Measurements from ENCODE around the gene FKTN.

Gene FKTN

DNA sequence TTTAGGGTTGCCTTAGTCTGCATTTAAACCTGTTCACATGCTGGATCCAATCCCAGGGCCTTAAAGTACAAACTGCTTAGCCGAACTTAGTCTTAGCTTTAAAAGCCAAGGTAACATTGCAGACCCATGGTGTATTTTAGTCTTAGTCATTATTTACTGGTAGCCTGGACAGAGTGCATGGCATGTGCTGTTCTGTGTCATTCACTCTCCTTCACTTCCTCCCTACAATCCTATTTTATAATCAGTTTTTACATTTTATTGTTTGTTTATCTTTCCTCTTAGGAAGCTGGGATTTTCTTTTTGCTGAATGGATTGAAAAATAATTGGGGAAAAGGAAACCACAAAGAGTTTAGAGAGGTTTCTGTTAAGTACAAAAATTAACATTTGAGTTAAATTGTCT is 74.9 kb downstream of the FKTN start:
- DNase-seq (ENCODE audit: low spot score): no peak

DNA sequence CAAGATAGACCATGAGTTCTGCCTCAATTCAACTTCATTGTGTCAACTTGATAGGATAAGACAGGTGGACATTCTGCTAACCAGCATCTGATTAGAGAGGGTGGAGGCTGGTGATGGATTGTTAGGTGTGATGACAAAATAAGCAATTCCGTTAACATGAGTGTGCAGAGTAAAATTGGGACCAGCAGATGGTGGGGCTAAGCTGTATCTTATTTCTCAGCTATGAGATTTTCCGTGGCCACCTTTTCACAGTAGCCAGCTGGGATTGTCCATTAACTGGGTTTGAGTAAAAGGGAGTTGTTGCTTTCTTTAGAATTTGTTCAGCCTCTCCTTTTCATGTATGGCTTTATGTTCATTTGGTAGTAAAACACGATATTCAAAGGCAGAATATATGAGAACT is 75.5 kb downstream of the FKTN start:
- DNase-seq (ENCODE audit: low spot score): no peak

DNA sequence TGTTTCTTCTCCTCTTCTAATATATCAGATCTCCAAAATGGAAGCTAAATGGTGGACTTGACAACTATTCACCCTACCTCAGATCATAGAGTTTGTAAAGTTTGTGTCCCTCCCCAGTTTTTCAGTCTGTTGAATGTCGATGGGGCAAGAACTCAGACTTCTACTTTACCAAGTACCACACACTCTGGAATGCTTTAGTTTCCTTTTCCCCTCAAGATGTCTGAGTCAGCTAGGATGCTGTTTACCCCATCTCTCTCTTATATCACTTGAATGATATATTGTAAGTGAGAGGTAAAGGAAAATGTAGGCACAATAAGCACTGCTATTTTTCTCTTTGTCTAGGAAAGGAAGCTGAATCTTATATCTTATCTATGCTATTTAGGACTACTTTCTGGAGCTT is 78.4 kb downstream of the FKTN start:
- no peak for DNase-seq (ENCODE audit: low spot score)

DNA sequence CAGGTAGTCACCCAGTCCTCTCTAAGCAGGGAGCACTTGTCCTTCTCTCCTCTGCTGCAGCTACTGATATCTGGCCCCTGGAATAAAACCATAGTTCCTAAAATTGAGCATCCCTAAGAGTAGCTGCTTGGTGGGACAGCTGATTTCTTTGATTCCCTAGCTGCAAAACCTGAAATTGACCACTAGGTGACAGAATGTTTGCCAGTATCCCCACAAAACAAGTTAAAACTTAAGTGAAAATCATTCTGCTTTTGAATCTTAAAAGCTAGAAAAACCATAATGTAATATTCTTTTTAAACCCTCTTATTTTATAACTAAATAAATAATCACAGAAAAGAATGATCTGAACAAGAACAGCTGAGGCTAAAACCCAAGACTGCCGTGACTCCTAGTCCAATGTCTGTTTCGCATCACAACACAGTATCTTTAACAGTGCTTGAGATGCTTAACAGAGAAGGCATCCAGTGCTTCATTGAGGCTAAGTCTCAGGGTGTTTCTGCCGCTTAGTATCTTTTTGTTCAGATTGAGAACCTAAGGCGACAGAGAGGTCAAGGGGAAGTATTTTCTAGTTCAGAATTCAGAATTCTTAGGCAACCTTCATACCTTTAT is 80.0 kb downstream of the FKTN start:
- DNase-seq (ENCODE audit: low spot score): no peak

DNA sequence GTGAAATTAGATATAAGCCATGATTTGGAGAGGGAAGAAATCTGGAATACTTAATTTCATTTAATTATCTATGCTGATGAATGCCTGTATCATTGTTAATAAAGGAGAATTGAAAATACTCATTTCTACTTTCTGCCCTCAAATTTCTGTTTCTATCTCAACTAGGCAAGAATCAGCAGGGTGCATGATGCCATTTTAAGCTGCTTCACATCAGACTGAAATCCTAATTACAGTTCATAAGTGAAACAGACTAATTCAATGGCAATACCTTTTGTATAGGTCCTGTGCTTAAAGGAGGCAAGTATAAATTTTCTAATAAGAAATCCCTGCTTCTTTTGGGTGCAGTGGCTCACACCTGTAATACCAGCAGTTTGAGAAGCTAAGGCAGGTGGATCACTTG is 82.0 kb downstream of the FKTN start:
- no peak for DNase-seq (ENCODE audit: low spot score)

DNA sequence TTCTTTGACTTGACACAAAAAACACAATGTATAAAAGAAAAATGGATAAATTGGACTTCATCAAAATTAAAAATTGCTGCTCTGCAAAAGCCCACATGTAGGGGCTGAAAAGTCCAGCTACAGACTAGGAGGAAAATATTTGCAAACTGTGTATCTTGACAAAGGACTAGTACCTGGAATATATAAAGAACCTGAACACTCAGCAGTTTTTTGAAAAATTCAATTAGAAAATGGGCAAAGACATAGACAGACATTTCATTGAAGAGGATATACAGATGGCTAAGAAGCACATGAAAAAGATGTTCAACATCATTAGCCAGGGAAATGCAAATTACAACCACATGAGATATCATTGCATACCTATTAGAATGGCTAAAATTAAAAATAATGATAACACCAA is 85.9 kb downstream of the FKTN start:
- DNase-seq (ENCODE audit: low spot score): no peak

DNA sequence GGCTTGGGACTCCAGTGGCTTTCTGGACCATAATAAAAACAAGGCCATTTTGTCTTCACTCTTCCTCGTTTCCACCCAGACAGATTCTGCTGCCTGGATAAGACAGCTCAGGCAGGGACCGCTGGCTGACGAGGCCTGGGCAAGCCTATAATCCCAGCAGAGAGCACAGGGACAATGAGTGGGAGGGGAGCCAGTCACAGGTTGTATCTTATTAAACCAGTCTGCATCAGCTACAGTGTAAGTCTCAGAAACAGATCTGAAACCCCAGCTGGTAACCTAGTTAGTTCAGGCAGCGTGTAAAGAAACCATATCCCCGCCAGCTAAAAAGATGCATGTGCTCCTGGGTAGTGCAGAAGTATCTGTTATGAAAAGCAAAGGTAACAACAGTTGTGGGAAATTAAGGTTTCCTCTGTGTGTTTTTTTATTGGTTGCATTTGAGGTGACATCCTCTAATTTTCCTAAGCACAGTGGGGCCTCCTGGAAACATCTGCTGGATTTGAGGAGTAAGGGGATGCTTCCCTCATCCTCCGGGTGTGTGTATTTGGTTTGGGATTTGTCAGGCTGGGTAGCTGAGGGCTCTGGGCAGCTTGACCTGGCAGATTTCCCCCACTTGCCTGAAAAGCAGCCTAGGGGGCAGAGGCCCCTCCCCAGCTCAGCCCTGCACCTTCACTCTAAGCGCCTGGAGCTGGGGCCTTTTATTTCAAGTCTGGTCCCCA is 89.1 kb downstream of the FKTN start:
- no peak for DNase-seq (ENCODE audit: low spot score)

DNA sequence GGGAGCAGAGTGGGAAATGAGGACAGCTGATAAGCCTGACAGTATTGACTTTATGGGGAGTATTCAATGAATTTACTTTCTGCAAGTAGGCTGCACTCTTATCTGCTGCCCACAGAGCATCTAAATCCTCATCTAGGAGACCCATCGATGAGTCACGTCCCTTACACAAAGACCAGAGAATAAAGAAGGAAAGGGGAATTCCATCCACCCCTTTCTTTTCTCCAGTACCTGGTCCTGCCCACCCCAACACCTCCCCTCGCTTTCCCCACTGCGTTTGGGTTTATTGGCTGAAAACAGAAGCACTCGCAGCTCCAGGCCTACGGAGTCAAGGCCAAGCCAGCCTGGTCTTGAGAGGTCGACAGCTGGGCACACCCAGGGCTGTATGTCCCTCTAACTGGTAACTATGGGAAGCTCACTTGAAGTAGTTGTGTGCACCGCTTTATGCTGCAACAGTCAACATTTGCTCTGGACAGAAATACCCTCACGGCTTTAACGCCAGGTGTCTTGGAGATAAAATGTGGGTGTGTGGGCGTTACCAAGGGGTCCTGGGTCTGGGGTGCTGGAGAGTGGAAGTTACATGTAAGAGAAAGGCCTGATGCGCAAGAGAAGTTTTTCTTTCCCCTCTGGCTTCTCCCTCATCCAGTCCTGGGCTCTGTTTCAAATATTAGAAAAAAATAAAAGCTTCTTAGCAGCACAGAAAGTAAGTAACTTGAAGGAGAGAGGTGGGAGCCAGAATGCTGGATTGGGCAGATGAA is 89.8 kb downstream of the FKTN start:
- DNase-seq (ENCODE audit: low spot score): no peak

DNA sequence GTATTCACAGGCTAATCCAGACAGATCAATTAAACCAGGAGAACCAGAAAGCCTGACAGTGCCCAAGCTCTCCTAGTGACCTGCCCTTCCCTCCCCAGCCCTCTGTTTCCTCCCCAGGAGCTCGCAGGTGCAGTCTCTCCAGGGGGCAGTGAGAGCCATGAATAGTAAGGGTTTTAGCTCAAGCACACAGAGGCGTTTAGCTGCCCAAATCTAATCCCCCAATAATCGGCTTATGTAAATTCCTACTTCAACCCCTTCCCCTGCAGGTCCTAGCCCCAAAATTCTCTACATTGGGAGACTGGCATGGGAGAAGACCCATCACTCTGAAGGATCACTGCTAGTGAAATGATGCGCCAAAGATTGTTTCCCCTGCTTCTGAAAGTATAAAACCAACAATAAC is 93.9 kb downstream of the FKTN start:
- DNase-seq (ENCODE audit: low spot score): no peak

DNA sequence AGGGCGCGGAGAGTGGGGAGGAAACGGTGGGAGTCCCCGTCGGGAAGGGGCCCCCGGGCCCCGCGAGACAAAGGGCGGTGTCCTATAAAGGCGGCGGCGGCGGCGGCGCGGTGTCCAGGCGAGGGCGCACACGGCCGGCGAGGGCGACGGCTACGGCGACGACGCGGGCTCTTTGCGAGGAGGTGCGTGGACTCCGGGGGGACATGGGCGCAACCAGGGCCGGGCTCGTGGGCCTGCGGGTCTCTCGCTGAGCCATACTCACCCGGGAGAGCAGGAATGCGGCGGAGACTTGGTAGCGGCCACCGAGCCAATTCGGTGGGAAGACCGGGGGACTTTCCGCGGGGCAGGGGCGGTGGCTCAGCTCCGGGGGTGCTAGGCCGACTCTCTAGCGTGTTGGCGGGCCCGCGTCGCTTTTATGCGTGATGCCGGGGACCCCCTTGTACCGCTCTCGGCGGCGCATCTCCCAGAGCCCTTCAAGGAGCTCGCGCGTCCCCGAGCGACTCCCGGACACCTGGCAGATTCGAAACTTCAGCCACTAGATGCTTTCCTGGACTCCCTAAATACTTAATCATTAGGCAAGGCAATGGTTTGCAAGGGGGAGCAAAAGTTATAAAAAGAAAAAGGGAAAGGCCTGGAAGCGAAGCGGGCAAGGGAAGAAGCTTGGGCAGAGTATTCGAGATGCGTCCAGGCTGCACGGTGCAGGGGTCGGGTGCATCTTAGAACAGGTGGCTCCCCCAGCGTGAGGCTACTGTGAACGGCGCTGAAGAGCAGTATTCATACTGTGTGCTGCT is 98.4 kb downstream of the FKTN start:
- DNase-seq (ENCODE audit: low spot score): peak; percentile 35

DNA sequence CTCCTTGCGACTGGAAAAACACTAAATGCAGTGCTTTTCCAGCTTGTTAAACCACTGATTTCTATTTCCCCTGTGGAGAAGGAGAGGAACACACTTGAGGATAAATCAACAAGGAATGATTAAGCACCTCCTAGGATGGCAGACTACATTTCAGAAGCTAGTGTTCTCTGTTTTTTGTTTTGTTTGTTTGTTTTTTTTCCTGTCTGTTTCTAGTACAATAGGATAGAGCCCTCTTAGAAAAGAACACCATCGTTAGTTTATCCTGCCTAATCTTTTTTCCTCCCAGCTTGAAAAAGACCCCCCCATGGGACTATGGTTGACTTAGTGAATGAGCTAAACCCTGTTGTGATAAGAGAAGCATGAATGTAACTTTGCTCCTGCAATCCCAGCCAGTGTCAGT is 100.4 kb downstream of the FKTN start:
- no peak for DNase-seq (ENCODE audit: low spot score)

DNA sequence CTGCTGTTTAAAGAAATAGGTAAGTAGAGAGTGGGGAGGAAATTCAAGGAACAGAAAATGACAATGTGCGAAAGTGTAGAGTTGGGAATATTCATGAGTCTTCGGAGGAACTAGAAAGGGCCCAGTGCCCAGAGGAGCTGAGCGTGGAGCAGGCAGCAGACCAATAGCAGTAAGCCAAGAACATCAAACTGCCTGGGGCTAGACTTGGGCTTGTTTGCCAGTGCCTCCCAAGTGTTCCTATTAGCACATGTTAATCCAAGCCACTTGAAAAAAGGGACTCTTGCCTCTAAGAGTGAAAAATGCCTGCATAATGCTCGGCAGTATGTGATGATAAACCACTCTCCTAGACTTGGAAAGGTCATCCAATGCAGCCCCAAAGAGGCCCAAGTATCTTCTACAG is 103.1 kb downstream of the FKTN start:
- no peak for DNase-seq (ENCODE audit: low spot score)

DNA sequence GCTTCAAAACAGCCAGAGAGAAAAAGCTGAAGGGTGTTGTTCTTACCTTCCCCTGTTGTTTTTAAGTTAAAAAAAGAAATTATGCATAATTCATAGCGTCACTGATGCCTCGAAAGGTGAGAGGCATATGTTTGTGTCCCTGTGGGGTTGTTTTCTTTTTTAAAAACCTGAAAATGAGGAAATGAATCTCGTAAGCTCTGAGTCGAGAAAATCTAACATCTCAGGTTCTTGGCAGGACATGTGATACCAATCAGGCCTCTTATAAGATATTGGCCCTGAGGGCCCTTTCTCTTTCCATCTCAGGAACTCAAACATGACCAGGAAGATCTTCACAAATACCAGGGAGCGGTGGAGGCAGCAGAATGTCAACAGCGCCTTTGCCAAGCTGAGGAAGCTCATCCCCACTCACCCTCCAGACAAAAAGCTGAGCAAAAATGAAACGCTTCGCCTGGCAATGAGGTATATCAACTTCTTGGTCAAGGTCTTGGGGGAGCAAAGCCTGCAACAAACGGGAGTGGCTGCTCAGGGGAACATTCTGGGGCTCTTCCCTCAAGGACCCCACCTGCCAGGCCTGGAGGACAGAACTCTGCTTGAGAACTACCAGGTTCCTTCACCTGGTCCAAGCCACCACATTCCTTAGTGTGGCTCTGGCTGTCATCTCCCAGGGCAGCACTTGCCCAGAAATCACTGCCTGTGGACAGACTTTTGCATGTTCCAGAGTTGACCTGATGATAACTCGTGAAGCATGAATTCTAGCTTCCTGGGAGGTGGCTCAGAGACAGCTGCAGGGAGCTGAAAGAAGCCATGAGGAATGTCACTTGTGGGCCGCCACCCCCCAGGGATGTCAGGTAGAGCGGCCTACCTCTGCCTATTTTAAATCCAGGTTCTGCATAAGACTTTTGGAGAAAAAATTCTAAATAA is 104.5 kb downstream of the FKTN start, which contains the start of gene TAL2:
TSS of gene TAL2 (plus strand) at position 274 of the 921 bp plus-strand sequence. CDS start at position 314, 40 bp downstream.
- DNase-seq (ENCODE audit: low spot score): no peak

DNA sequence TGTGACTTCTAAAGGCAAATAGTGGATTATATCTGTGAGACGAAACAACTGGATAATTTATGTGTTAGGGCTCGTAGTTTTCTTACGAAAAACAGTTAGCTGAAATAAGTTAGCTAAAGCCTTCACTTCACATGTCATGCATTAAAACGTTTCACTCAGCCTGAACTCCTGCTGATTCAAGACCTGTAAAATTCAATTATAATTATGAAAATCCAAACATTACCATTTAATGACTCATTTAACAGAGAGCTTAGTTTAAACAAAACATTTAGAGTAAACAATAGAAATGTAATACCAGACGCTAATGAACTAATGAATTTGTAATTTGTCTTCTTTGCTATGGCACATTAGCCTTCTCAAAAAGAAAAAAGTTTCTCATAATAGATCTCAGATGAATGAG is 106.0 kb downstream of the FKTN start:
- DNase-seq (ENCODE audit: low spot score): no peak

DNA sequence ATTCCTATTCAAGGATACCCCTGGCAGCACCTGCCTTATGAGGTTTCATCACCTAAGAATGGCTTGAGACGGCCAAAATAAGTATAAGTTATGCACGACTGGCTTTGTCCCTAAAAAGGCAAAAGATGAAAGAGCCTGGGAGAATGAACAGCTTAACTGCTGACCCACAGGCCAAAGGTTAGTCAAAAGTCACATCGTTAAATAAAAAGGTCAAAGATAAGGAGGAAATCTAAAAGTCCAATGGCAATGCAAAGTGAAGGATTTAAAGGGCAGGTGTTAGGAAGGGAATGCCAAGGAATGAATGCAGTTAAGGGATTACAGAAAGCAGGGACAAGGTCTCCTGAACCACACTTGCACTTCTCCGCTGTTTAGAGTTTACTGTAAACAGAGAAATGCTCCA is 109.9 kb downstream of the FKTN start:
- no peak for DNase-seq (ENCODE audit: low spot score)

DNA sequence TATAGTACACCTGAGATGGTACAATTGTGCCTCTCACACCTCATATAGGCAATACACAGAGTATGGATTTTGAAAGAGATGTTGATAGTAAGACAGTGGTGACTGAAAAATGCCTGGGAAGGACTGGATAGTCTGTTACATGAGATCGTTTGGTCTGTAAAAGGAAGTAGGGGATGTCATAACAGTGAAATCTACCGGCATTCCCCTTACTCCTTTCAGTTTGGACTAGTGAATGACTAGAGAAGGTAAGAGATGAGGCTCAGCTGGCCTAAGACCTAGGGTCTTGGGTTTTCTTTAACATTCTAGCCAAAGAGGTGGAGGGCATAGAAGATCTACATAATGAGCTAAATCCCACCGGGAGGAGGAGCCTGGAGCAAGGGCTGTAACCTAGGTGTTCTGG is 112.4 kb downstream of the FKTN start:
- no peak for DNase-seq (ENCODE audit: low spot score)

DNA sequence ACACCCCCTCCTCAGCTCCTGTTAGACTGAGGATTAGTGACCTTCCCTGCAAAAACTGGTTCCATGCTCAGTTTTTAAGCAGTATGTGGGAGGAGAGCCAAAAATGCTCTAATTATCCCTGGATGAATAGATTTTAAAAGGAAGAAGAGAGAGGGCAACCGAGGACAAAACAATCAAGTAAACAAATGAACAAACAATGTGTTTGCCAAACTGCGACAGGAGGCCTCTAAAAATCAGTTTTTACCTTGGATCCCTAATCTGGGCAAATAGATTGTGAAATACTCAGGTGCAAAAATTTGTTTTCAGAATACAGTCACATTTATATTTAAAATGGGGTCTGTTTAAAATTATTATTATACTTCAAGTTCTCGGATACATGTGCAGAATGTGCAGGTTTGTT is 112.8 kb downstream of the FKTN start:
- no peak for DNase-seq (ENCODE audit: low spot score)

DNA sequence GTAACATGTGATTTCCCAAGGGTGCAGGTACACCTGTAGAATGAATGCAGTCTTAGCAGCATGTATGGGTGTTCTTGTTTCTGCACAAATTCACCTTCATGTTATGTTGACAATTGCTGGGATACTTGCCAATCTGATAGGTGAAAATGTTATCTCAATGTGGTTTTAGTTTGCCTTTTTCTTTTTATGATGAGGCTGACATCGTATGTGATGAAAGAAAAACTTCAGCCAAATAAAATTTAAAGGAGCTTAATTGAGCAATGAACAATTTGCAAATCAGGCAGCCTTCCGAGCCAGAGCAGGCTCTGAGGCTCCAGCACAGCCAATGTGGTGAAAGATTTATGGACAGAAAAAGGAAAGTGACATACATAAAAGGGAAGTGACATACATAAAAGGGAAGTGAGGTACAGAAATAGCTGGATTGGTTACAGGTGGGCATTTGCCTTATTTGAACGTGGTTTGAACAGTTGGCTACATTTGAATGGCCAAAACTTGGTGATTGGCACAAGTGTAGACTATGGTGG is 114.8 kb downstream of the FKTN start:
- no peak for DNase-seq (ENCODE audit: low spot score)

DNA sequence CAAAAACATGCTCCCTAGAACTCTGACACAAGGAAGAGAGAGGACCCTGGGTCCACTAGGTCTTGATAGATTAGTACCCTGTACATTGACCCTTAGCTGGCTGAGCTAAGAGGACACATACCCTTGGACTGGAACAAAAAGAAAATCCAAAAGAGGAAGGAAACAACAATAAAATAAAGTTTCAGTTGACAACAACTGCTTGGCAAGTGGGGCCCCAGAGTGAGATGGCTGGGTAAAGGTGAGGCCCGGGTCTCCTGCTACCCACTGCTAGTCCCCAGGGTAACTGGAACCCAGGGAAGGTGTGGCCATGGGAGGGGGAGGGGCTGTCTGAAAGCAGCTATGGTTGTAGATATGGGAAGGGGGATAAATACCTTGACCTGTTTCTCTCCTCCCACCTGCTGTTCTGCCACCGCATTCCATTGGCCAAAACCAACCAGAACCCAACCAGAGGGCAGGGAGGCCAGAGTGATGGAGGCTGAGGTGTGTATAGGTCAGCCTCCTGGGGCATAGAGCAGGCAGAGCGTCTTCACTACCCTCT is 116.0 kb downstream of the FKTN start:
- no peak for DNase-seq (ENCODE audit: low spot score)

DNA sequence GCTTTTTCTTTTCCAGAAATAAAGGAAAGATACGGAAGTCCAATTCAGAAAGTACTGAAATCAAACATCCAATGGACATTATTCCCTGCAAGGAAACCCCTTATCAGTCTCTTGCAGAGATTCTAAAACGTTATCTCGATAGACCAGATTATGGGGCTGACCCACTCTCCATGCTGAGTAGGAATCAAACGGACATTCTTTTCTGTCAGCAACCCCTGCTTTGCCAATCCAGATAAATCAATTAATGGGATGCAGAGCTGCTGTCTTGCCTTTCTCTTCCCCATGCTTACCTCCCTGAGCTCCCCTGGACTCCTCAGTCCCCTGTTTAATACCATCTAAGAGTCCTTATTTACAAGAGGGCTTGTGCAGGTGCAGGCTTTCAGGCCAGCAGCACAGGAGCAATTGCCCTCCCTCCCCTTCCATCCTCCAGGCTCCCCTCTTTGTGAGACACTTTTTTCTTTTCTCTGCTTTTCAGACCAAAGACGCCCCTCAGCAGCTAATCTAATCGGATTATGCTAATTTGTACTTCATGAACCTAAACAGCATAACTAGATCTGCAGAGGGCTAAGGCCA is 118.5 kb downstream of the FKTN start:
- DNase-seq (ENCODE audit: low spot score): no peak

DNA sequence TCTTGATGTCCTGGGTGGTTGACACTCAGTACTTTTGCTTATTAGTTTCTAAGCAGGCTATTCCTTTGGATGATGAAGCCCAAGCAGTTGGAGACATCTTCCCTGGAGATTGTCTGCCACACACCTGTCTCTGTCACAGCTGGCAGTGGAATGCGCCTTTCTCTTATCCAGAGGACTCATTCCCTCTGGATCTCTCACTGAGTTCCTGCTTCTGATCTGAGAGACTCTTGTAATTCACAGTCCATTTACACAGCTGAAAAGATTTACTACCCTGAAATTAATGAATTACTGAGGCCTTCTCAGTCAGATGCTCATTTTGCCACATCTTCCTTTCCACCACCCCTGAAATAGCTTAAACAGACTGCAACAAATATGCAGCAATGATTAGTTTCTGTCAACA is 120.2 kb downstream of the FKTN start:
- DNase-seq (ENCODE audit: low spot score): no peak

Data from SW480 (cell line).